Activated CD8-positive, alpha-beta T cell treated with anti-CD3 and anti-CD28 coated beads, Interleukin-2, amount 10 ng/mL, durations not matched to agents 7 days and 5 days (primary cell): ENCODE measurements around the gene BHLHE41. TPM values are rescaled to one million over a fixed set of nuclear protein-coding genes. Genes with fewer than 3 reads are reported as not detected.

Source experiments
- ATAC-seq: fragments of 150-1000 bp; cut with Tn5 transposase; one replicate; pipeline ENCODE4 v1.10.0; 2021; ENCODE audit warnings: moderate library complexity
- CTCF ChIA-PET: fragments of 350-600 bp; sonication (Branson Sonifier 250); formaldehyde crosslinking; loops from one replicate; lab custom pipeline; 2021; ENCODE audit warnings: antibody characterized with exemption; lab: Charles Lee
- POLR2A ChIA-PET: fragments of 350-600 bp; sonication (Branson Sonifier 250); formaldehyde crosslinking; loops from one replicate; lab custom pipeline; 2021; ENCODE audit warnings: antibody characterized with exemption; lab: Charles Lee
- DNase-seq: peaks from one replicate; pipeline ENCODE4 v3.0.0-alpha.2; 2020
- H3K27ac Mint-ChIP-seq: one replicate; pipeline ENCODE4 v1.8.0; 2021; ENCODE audit warnings: mild to moderate bottlenecking, mixed read lengths
- H3K27me3 Mint-ChIP-seq: one replicate; pipeline ENCODE4 v1.8.0; 2021; ENCODE audit warnings: low read depth, mixed read lengths
- H3K36me3 Mint-ChIP-seq: one replicate; pipeline ENCODE4 v1.8.0; 2021; ENCODE audit warnings: low read depth, mixed read lengths
- H3K4me1 Mint-ChIP-seq: one replicate; pipeline ENCODE4 v1.8.0; 2021; ENCODE audit warnings: low read depth, mixed read lengths
- H3K4me3 Mint-ChIP-seq: one replicate; pipeline ENCODE4 v1.8.0; 2021; ENCODE audit warnings: mild to moderate bottlenecking, mixed read lengths
- H3K9me3 Mint-ChIP-seq: one replicate; pipeline ENCODE4 v1.8.0; 2022; ENCODE audit warnings: mixed read lengths; ENCODE audit not compliant: insufficient read depth
- total RNA-seq, 2 experiments: library from RNA; stranded (reverse); gene quantifications; one replicate each; pipeline ENCODE4 v1.2.3, GENCODE V29; 2021

The BHLHE41 gene
- total RNA-seq, 2 experiments from 2014 or later, result not detected

- Mint-ChIP-seq H3K27ac (no peak overlapping the region), H3K4me1 (peaks cover 9% of the 10 kb centered on the region), H3K4me3 (no peak overlapping the region), H3K36me3 (no peaks in the 10 kb centered on the region), H3K9me3 (no peaks in the 10 kb centered on the region), H3K27me3 (peaks cover 55% of the 10 kb centered on the region)
- ChIA-PET CTCF (interaction anchor here (1.1 kb wide), 1 partner anchor 15 kb away, joined by 3 read pairs; no protein-coding TSS in a partner anchor), POLR2A (no interaction called here)
- no peak for ATAC-seq
- DNase-seq, result no peak
These were observed 12.6 kb downstream of the BHLHE41 start for GRCh38 chr12:26112232-26112631.

- DNase-seq (no peak), ATAC-seq (no peak)
- no peaks in the 10 kb centered on the region for H3K9me3 Mint-ChIP-seq
- H3K4me3 Mint-ChIP-seq, result no peak overlapping the region
- ChIA-PET CTCF (interaction anchor here (0.7 to 3.0 kb wide), 2 partner anchors 10 to 12 kb away, joined by 3 to 10 read pairs; no protein-coding TSS in a partner anchor), POLR2A (no interaction called here)
- H3K27ac Mint-ChIP-seq, result no peak overlapping the region
- H3K36me3 Mint-ChIP-seq, result no peaks in the 10 kb centered on the region
- H3K27me3 Mint-ChIP-seq, result peaks cover 44% of the 10 kb centered on the region
- H3K4me1 Mint-ChIP-seq, result peaks cover 5% of the 10 kb centered on the region
These were observed 15.4 kb downstream of the BHLHE41 start for GRCh38 chr12:26109343-26109881.

GRCh38 chr12:26108915-26109314, 15.9 kb downstream of the BHLHE41 start:
- no peaks in the 10 kb centered on the region for H3K9me3 Mint-ChIP-seq
- no peak overlapping the region for H3K27ac Mint-ChIP-seq

GRCh38 chr12:26106347-26106746, 18.5 kb downstream of the BHLHE41 start:
- no peak overlapping the region for H3K27ac Mint-ChIP-seq
- H3K9me3 Mint-ChIP-seq, result no peaks in the 10 kb centered on the region
- ChIA-PET CTCF (no interaction called here), POLR2A (no interaction called here)
- peaks cover 36% of the 10 kb centered on the region for H3K27me3 Mint-ChIP-seq
- no peaks in the 10 kb centered on the region for H3K4me1 Mint-ChIP-seq
- no peaks in the 10 kb centered on the region for H3K36me3 Mint-ChIP-seq
- no peak overlapping the region for H3K4me3 Mint-ChIP-seq
- no peak for ATAC-seq
- DNase-seq, result no peak

More at GRCh38 chr12:26108915-26109314, 15.9 kb downstream of the BHLHE41 start:
- H3K4me1 Mint-ChIP-seq, result peaks cover 4% of the 10 kb centered on the region
- ATAC-seq (no peak), DNase-seq (no peak)
- ChIA-PET CTCF (interaction anchor here (3.0 kb wide), 1 partner anchor 11 kb away, joined by 10 read pairs; no protein-coding TSS in a partner anchor), POLR2A (no interaction called here)
- no peaks in the 10 kb centered on the region for H3K36me3 Mint-ChIP-seq
- H3K4me3 Mint-ChIP-seq, result no peak overlapping the region
- peaks cover 43% of the 10 kb centered on the region for H3K27me3 Mint-ChIP-seq

- H3K27me3 Mint-ChIP-seq, result peaks cover 35% of the 10 kb centered on the region
- no peak for DNase-seq
- no peak overlapping the region for H3K27ac Mint-ChIP-seq
- no peak overlapping the region for H3K4me3 Mint-ChIP-seq
- H3K4me1 Mint-ChIP-seq, result no peaks in the 10 kb centered on the region
- CTCF ChIA-PET, result no interaction called here
- no peaks in the 10 kb centered on the region for H3K36me3 Mint-ChIP-seq
- H3K9me3 Mint-ChIP-seq, result no peaks in the 10 kb centered on the region
- ATAC-seq, result no peak
- POLR2A ChIA-PET, result no interaction called here
These were observed 21.9 kb downstream of the BHLHE41 start for GRCh38 chr12:26102953-26103352.

GRCh38 chr12:26101763-26102162, 23.1 kb downstream of the BHLHE41 start:
- no peak for DNase-seq
- Mint-ChIP-seq H3K4me3 (no peak overlapping the region), H3K4me1 (no peaks in the 10 kb centered on the region), H3K36me3 (no peaks in the 10 kb centered on the region), H3K27me3 (peaks cover 30% of the 10 kb centered on the region), H3K9me3 (no peaks in the 10 kb centered on the region), H3K27ac (no peak overlapping the region)
- no peak for ATAC-seq
- CTCF ChIA-PET, result interaction anchor here (1.1 kb wide), 1 partner anchor 245 kb away, joined by 5 read pairs; no protein-coding TSS in a partner anchor
- POLR2A ChIA-PET, result no interaction called here

GRCh38 chr12:26101350-26101734, 23.5 kb downstream of the BHLHE41 start:
- no peak overlapping the region for H3K27ac Mint-ChIP-seq
- CTCF ChIA-PET, result interaction anchor here (1.1 kb wide), 1 partner anchor 245 kb away, joined by 5 read pairs; no protein-coding TSS in a partner anchor
- no peak overlapping the region for H3K4me3 Mint-ChIP-seq
- H3K4me1 Mint-ChIP-seq, result no peaks in the 10 kb centered on the region
- DNase-seq (no peak), ATAC-seq (no peak)
- no peaks in the 10 kb centered on the region for H3K36me3 Mint-ChIP-seq
- H3K9me3 Mint-ChIP-seq, result no peaks in the 10 kb centered on the region
- peaks cover 29% of the 10 kb centered on the region for H3K27me3 Mint-ChIP-seq
- POLR2A ChIA-PET, result no interaction called here

- ATAC-seq, result no peak
- no peaks in the 10 kb centered on the region for H3K9me3 Mint-ChIP-seq
- H3K27ac Mint-ChIP-seq, result no peak overlapping the region
- H3K4me1 Mint-ChIP-seq, result peaks cover 4% of the 10 kb centered on the region
- H3K36me3 Mint-ChIP-seq, result no peaks in the 10 kb centered on the region
- CTCF ChIA-PET, result interaction anchor here (1.1 to 1.2 kb wide), 2 partner anchors 246 to 552 kb away, joined by 3 to 5 read pairs; no protein-coding TSS in a partner anchor
- peaks cover 28% of the 10 kb centered on the region for H3K27me3 Mint-ChIP-seq
- POLR2A ChIA-PET, result no interaction called here
- no peak overlapping the region for H3K4me3 Mint-ChIP-seq
- DNase-seq, result no peak
These were observed 24.0 kb downstream of the BHLHE41 start for GRCh38 chr12:26100666-26101349.

GRCh38 chr12:26097046-26097878, 27.6 kb downstream of the BHLHE41 start:
- no peaks in the 10 kb centered on the region for H3K9me3 Mint-ChIP-seq
- ATAC-seq, result peak; percentile 75
- no peak overlapping the region for H3K27ac Mint-ChIP-seq
- ChIA-PET POLR2A (no interaction called here), CTCF (interaction anchor here (0.6 to 2.5 kb wide), 21 partner anchors 9 to 875 kb away, joined by 3 to 12 read pairs (median 3); no protein-coding TSS in a partner anchor)
- peaks cover 21% of the 10 kb centered on the region for H3K27me3 Mint-ChIP-seq
- H3K4me3 Mint-ChIP-seq, result no peak overlapping the region
- H3K36me3 Mint-ChIP-seq, result no peaks in the 10 kb centered on the region
- H3K4me1 Mint-ChIP-seq, result peaks cover 4% of the 10 kb centered on the region
- peak; percentile 64 for DNase-seq

GRCh38 chr12:26096036-26096435, 28.8 kb downstream of the BHLHE41 start:
- Mint-ChIP-seq H3K4me1 (peaks cover 4% of the 10 kb centered on the region), H3K27me3 (peaks cover 17% of the 10 kb centered on the region), H3K36me3 (no peaks in the 10 kb centered on the region), H3K9me3 (no peaks in the 10 kb centered on the region), H3K4me3 (no peak overlapping the region), H3K27ac (no peak overlapping the region)
- CTCF ChIA-PET, result interaction anchor here (1.0 to 2.5 kb wide), 4 partner anchors 23 to 606 kb away, joined by 3 to 12 read pairs (median 6); no protein-coding TSS in a partner anchor
- POLR2A ChIA-PET, result interaction anchor here (0.7 kb wide), 1 partner anchor 638 kb away, joined by 3 read pairs; no protein-coding TSS in a partner anchor
- ATAC-seq (no peak), DNase-seq (no peak)

- no peak for DNase-seq
- peaks cover 4% of the 10 kb centered on the region for H3K4me1 Mint-ChIP-seq
- no peak overlapping the region for H3K27ac Mint-ChIP-seq
- ATAC-seq, result no peak
- ChIA-PET CTCF (interaction anchor here (1.4 to 1.6 kb wide), 2 partner anchors 430 to 790 kb away, joined by 3 to 4 read pairs; no protein-coding TSS in a partner anchor), POLR2A (no interaction called here)
- H3K9me3 Mint-ChIP-seq, result no peaks in the 10 kb centered on the region
- no peaks in the 10 kb centered on the region for H3K36me3 Mint-ChIP-seq
- H3K4me3 Mint-ChIP-seq, result no peak overlapping the region
- H3K27me3 Mint-ChIP-seq, result peaks cover 17% of the 10 kb centered on the region
These were observed 29.7 kb downstream of the BHLHE41 start for GRCh38 chr12:26095186-26095585.
